ENCODE results near the gene CDH4. TPM values are rescaled to one million over a fixed set of nuclear protein-coding genes. Genes with fewer than 3 reads are reported as not detected.

The CDH4 gene
- total RNA-seq, 2 experiments from 2014 or later, result 0.11 to 0.18 TPM

DNA sequence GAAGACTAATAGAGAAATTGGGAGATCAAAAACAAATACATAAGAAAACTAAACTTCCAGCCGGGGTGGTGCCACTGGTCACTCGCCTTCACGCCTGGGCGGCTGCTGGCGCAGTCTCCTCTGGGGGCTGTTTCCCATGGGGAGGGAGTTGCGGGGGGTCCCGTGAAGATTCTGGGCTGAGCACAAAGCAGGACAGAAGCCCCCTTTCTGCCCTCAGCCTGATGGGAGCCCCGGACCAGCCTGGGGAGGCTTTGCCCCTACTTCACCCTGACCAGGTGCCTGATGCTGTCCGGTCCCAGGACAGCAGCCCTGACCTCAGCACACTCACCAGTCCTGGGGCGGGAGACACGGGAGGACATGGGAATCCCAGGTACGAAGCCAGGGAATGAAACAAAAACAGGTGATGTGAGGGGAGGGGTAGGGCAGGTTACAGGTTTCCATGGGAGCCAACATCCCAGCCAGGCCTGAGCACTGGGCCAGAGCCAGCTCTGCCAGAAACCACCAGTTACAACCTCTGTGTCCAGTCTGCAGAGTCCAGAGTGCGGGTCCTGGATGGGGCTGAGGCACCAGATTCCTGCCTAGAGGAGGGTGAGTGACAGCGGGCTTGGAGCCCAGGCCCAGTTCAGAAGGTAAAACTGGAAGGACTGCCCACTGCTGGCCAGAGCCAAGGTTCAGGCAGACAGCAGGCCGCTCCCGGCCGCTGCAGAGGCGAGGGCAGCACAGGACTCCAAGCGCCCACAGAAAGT, 487.2 kb downstream of the CDH4 start:
- no peaks in the 10 kb centered on the region for H3K36me3 Mint-ChIP-seq (ENCODE audit: low read depth)
- CTCF ChIA-PET, result no interaction called here

DNA sequence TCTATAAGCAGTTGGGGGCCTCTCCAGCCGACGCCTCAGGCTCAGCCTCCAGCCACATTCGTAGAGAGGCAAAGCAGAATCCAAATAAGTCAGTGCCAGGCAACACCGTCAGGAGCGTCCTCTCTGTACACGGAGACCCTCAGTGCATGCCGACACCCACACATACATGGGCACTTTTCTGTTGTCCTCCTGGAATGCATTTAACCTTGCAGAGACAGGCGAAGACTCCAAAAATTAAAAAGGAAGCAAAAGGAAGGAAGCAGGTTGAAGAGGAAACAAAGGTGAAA, 487.7 kb downstream of the CDH4 start:
- POLR2A ChIA-PET, result no interaction called here
- Mint-ChIP-seq H3K36me3 (ENCODE audit: low read depth) (no peaks in the 10 kb centered on the region), H3K27ac (no peak overlapping the region), H3K4me1 (ENCODE audit: low read depth) (no peaks in the 10 kb centered on the region), H3K4me3 (no peak overlapping the region), H3K9me3 (no peaks in the 10 kb centered on the region), H3K27me3 (peaks cover 6% of the 10 kb centered on the region)
- intact Hi-C loops (cut with micrococcal nuclease), result no loop called here
- DNase-seq (no peak), ATAC-seq (no peak)
- TF ChIP-seq, protein P1, sequence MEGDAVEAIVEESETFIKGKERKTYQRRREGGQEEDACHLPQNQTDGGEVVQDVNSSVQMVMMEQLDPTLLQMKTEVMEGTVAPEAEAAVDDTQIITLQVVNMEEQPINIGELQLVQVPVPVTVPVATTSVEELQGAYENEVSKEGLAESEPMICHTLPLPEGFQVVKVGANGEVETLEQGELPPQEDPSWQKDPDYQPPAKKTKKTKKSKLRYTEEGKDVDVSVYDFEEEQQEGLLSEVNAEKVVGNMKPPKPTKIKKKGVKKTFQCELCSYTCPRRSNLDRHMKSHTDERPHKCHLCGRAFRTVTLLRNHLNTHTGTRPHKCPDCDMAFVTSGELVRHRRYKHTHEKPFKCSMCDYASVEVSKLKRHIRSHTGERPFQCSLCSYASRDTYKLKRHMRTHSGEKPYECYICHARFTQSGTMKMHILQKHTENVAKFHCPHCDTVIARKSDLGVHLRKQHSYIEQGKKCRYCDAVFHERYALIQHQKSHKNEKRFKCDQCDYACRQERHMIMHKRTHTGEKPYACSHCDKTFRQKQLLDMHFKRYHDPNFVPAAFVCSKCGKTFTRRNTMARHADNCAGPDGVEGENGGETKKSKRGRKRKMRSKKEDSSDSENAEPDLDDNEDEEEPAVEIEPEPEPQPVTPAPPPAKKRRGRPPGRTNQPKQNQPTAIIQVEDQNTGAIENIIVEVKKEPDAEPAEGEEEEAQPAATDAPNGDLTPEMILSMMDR (IDR thresholded peaks at IDR 0.05), result no peak
- CTCF ChIA-PET, result no interaction called here

More for the DNA sequence above, 487.2 kb downstream of the CDH4 start:
- TF ChIP-seq, protein P1 (IDR thresholded peaks at IDR 0.05), result no peak
- H3K9me3 Mint-ChIP-seq, result no peaks in the 10 kb centered on the region
- intact Hi-C loops (cut with micrococcal nuclease), result no loop called here
- H3K4me3 Mint-ChIP-seq, result no peak overlapping the region
- no peak for DNase-seq
- no peaks in the 10 kb centered on the region for H3K4me1 Mint-ChIP-seq (ENCODE audit: low read depth)
- H3K27ac Mint-ChIP-seq, result no peak overlapping the region
- no peak for ATAC-seq
- POLR2A ChIA-PET, result no interaction called here
- peaks cover 6% of the 10 kb centered on the region for H3K27me3 Mint-ChIP-seq

DNA sequence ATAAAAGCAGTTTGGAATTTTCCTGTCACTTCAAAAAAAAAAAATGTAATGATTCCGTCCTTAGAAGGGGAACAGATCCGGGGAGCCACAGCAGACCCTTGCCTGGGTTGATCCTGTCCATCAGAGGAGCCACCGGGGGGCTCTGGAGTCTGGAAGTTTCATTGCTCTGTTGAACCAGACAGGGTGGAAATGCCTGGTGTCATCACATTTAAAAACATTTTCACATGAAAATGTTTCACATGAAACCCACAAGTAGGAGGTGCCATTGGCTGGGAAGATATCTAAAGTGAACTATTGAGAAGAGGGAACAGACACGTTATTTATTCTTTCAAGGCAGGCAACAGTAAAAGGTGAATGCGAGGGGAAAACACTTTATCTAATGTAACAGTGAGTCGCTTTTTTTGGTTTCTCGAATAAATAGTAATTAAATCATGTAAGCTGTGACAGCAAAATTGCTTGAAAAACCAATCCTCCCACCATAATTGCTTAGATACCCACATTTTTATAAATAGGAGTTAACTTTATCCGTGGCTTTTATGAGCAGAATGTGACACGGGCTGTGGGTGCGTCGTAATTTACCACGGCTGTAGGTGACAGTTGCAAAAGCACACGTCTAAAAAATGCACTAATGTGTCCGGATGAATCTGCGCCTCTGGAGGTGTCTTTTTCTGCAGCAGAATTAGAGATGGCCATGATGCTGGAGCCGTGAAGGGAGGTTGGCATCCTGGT, 490.2 kb downstream of the CDH4 start:
- Mint-ChIP-seq H3K4me1 (ENCODE audit: low read depth) (no peaks in the 10 kb centered on the region), H3K9me3 (no peaks in the 10 kb centered on the region), H3K36me3 (ENCODE audit: low read depth) (no peaks in the 10 kb centered on the region), H3K27ac (no peak overlapping the region), H3K27me3 (no peaks in the 10 kb centered on the region), H3K4me3 (no peak overlapping the region)
- ATAC-seq, result no peak
- DNase-seq, result no peak
- ChIA-PET POLR2A (no interaction called here), CTCF (no interaction called here)
- TF ChIP-seq, protein P1 (IDR thresholded peaks at IDR 0.05), result no peak
- intact Hi-C loops (cut with micrococcal nuclease), result no loop called here

DNA sequence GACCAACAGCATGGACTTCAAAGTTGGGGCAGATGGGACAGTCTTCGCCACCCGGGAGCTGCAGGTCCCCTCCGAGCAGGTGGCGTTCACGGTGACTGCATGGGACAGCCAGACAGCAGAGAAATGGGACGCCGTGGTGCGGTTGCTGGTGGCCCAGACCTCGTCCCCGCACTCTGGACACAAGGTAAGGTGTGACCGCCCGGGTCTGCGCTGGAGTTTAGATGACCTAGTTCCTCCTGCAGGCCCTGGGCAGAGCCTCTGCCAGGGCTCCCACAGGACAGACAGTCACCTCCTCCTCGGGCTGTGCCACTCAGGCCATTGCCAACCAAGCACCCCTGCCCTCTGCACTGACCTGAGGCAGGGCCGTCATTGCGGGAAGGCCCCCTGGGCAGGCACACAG, 491.5 kb downstream of the CDH4 start:
- ChIA-PET CTCF (no interaction called here), POLR2A (no interaction called here)
- Mint-ChIP-seq H3K9me3 (no peaks in the 10 kb centered on the region), H3K4me1 (ENCODE audit: low read depth) (no peaks in the 10 kb centered on the region), H3K27ac (no peak overlapping the region), H3K4me3 (no peak overlapping the region), H3K27me3 (no peaks in the 10 kb centered on the region), H3K36me3 (ENCODE audit: low read depth) (no peaks in the 10 kb centered on the region)
- no peak for DNase-seq
- TF ChIP-seq, protein P1 (IDR thresholded peaks at IDR 0.05), result no peak
- intact Hi-C loops (cut with micrococcal nuclease), result no loop called here
- ATAC-seq, result no peak

DNA sequence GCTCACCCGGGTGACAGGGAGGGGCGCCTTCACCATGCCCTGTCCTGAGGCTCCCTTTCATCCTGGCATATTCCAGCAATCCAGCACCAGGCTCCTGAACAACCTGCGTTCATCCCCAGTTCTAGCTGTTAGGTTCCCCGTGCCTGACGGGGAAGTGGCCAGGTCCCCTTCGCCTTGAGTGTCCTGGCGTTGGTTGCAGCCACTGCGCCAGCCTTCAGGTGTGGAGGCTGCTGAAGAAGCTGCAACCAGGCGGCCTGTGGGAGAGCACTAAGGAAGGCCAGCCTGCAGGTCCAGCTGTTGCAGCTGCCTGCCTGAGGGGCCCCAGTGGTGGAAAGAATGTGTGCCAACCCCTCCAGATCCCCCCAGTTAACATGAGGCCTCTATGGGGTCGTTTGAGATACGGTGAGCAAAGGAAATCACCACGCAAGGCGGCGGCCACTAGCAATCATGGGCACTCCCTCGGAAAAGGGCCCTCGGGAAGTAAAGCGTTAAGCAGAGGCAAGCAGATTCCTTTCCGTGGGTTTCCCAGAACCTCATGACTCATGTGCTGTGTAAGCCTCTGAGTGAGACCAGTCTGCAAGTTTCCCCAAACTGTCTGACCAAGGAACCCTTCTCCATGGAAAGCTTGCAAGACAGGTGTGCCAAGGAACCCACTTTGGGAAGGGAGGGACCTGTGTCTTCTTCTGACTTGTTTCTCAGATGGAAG, 492.8 kb downstream of the CDH4 start:
- Mint-ChIP-seq H3K36me3 (ENCODE audit: low read depth) (no peaks in the 10 kb centered on the region), H3K9me3 (no peaks in the 10 kb centered on the region), H3K27ac (no peak overlapping the region), H3K4me1 (ENCODE audit: low read depth) (no peaks in the 10 kb centered on the region), H3K4me3 (no peak overlapping the region), H3K27me3 (no peaks in the 10 kb centered on the region)
- no peak for DNase-seq
- ATAC-seq, result no peak
- POLR2A ChIA-PET, result no interaction called here
- intact Hi-C loops (cut with micrococcal nuclease), result no loop called here
- TF ChIP-seq, protein P1 (IDR thresholded peaks at IDR 0.05), result no peak
- CTCF ChIA-PET, result no interaction called here
